Activated T-helper 1 cell treated with Interleukin-2 at 50 U/mL for 16 hours (primary cell): ENCODE measurements around the gene CDYL.

Experiments used
- DNase-seq: peaks from one replicate; pipeline ENCODE4 v3.0.0-alpha.2; 2020; ENCODE audit warnings: low read depth

Gene CDYL

GRCh38 chr6:4774715-4775493, 1.3 kb upstream of the CDYL start:
- DNase-seq = peak; percentile 0

- DNase-seq = peak; percentile 64
Observed at GRCh38 chr6:4775494-4776130, 592 bp upstream of the CDYL start.

GRCh38 chr6:4776493-4777393, 539 bp downstream of the CDYL start:
- no peak for DNase-seq

- DNase-seq = no peak
Observed at GRCh38 chr6:4777394-4777935, 1.3 kb downstream of the CDYL start.

- no peak for DNase-seq
Observed at GRCh38 chr6:4778086-4778485, 1.9 kb downstream of the CDYL start.

GRCh38 chr6:4780360-4780812, 4.2 kb downstream of the CDYL start:
- no peak for DNase-seq

- no peak for DNase-seq
Observed at GRCh38 chr6:4781426-4781825, 5.2 kb downstream of the CDYL start.

- no peak for DNase-seq
Observed at GRCh38 chr6:4781967-4782575, 5.9 kb downstream of the CDYL start.

- DNase-seq = no peak
Observed at GRCh38 chr6:4786996-4787395, 10.8 kb downstream of the CDYL start.

- no peak for DNase-seq
Observed at GRCh38 chr6:4788482-4788881, 12.3 kb downstream of the CDYL start.

- DNase-seq = no peak
Observed at GRCh38 chr6:4788953-4789584, 12.9 kb downstream of the CDYL start.

- no peak for DNase-seq
Observed at GRCh38 chr6:4790158-4790899, 14.1 kb downstream of the CDYL start.

- DNase-seq = no peak
Observed at GRCh38 chr6:4794140-4794707, 18.0 kb downstream of the CDYL start.

GRCh38 chr6:4797587-4797986, 21.4 kb downstream of the CDYL start:
- no peak for DNase-seq

GRCh38 chr6:4799912-4800311, 23.7 kb downstream of the CDYL start:
- no peak for DNase-seq

GRCh38 chr6:4800662-4801061, 24.5 kb downstream of the CDYL start:
- no peak for DNase-seq

GRCh38 chr6:4801491-4802110, 25.4 kb downstream of the CDYL start:
- no peak for DNase-seq

- DNase-seq = no peak
Observed at GRCh38 chr6:4802312-4802935, 26.2 kb downstream of the CDYL start.

- DNase-seq = no peak
Observed at GRCh38 chr6:4803343-4803744, 27.1 kb downstream of the CDYL start.
